NCI-H226 (cell line): ENCODE measurements around the gene DPP10.

Experiments used
- DNase-seq: peaks from one replicate; pipeline ENCODE4 v3.0.0-alpha.2; 2015

DPP10 gene

DNA sequence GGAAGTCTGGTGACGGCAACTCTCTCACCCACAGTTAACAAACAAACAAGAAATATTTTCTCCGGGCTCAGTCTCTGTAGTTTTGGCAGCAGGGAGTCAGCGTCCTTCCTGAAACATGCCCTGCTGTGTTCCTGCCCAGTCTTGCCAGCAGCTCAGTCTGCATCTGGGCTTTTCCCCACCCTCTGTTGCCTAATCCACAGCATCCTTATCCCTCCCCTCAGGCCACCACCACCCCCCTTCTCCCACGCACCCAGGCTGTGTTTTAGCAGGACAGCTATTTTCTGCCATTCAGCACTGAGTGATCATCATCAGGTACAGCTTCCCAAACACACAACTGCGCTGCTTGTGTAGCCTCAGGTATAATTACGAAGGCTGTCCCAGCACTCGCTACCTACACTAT, 168.2 kb downstream of the DPP10 start:
- no peak for DNase-seq

DNA sequence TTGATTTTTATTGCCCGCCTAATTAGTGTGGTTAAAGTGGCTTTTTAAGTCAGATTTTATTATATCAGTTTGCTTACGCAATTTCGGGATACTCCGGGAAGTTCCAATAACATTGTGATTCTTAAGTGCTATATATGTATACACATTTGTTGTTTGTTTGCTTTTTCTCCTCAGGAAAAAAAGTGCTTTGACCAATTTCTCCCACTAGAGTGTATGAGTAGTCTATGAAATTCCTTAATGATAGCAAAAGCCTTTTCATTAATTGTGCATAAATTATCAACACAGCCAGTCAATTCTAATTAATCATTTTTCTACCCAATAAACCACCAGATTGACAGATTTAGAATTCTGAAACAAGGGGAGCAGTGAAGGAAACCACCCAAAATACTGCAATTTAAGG, 172.2 kb downstream of the DPP10 start:
- no peak for DNase-seq

- no peak for DNase-seq
Observed at GRCh38 chr2:114628481-114628880, 186.0 kb downstream of the DPP10 start.

DNA sequence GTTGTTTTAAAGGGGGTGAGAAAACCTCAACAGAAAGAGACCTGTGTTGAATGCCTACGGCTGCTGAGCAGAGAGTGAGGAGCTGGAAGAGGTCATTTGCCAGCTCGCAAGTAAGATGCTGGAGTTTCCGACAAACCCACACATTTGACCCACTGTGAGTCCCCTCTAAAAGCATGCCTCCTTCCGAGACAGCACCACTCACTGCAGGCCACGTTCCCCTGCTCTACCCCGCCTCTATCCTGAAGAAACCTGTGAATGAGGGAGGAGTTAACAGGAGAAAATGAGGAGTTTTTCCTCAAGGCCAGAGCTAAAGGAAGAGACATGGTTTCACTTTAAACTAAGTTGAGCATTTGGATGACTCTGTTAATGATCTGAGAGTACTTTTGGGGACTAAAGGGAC, 188.7 kb downstream of the DPP10 start:
- no peak for DNase-seq

DNA sequence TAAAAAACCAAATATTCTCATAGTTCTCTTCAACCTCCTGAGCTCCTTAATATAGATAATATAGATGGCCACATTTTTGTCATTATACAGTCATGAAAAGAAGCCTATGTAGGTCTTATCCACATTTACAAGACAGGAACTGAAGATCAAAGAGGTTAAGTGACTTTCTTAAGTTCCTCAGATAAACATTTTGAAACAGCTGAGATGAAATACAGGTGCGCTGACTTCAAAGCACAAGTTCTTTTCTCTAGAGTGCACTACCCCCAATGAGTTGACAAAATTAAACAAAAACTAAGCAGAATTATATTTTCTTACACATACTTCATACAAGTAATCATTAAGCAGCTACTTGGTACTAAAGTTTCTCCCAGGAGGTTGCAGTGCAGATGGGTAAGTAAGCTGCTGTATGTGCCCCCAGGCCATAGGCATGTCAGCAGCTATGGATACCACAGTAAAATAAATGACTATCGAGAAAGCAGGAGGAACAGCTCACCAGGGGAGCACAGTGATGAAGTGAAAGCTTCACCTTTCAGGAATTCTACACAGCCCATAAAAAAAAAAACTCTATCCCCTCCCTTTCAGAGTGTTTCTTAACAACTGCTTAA, 199.8 kb downstream of the DPP10 start:
- no peak for DNase-seq

DNA sequence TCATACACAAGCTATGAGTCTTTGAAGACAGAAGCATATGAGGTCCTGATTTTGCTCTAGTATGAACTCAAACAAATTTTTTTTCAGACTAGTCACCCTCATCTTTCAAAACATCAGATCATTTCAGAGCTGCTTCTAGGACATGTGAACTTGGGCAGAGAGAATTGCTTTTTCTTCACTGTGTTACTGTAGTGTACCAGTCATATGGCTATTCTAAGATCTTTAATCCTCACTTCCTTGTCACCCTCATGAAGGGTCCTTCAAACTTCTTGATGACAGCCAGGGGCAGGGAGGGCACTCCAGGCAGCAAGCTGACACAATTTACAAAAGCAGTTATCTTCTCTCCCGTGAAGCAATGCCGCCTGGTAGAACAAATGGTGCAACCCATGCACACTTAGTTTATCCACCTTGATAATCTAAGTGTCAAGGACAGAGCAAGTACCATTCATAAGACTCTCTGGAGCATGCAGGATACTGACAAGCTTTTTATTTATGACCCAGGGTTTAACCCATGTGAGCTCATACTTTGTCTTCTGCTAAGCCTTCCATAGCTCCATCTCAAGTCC, 200.6 kb downstream of the DPP10 start:
- DNase-seq, result no peak

GRCh38 chr2:114651933-114652332, 209.5 kb downstream of the DPP10 start:
- DNase-seq, result no peak

DNA sequence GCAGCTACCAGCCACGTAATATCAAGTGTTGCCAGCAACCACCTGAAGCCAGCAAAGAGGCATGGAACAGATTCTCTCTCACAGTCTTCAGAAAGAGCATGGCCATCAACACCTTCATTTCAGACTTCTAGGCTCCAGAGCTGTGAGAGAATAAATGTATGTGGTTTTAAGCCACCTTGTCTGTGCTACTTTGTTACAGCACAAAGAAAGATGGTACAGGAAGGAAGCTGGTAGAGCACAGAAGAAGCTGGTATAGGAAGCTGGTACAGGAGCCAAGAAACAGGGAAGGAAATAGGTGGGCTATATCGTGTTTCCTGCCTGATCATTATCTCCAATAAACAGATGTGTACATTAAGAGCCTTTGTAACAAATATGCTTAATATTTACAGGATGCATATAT, 217.4 kb downstream of the DPP10 start:
- DNase-seq, result no peak

GRCh38 chr2:114661971-114662939, 219.8 kb downstream of the DPP10 start:
- DNase-seq, result no peak

GRCh38 chr2:114668415-114668814, 226.0 kb downstream of the DPP10 start:
- DNase-seq, result no peak

DNA sequence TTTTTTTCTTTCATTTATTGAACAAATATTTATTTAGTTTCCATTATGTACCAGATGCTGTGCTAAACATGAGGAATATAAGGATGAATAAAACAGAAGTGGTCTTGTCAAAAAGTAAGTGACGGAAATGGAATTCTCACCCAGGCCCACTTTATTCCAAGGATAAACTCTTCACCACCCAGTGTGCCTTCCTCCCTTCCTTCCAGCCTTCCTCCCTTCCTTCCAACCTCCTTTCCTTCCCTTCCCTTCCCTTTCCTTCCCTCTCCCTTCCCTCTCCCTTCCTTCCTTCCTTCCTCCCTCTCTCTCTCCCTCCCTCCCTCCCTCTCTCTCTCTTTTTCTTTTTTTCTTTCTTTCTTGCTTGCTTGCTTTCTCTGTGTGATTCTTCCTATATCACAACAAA, 240.8 kb downstream of the DPP10 start:
- no peak for DNase-seq

- DNase-seq, result no peak
Observed at GRCh38 chr2:114684403-114684802, 242.0 kb downstream of the DPP10 start.

- no peak for DNase-seq
Observed at GRCh38 chr2:114685102-114685501, 242.7 kb downstream of the DPP10 start.

GRCh38 chr2:114688241-114688640, 245.8 kb downstream of the DPP10 start:
- no peak for DNase-seq

DNA sequence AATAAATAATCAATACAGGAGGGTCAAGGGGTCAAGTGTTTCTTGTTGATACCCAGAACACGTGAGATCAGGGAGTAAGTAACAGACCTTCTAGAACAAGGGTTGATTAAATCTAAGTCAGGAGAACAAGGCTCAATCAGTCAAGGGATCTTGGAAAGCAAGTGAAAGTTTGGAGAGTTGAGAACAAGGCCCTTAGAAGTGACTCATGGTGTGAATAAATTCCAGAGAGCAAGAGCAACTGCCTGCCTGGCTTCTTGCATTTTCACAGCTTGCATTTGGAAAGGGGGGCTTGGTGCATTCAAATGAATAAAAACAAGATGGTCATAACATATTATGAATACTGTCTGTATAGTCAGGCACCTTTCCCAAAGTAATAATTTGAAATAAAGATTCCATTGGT, 256.1 kb downstream of the DPP10 start:
- DNase-seq, result no peak

GRCh38 chr2:114699423-114699944, 257.0 kb downstream of the DPP10 start:
- DNase-seq, result no peak

GRCh38 chr2:114700440-114700839, 258.0 kb downstream of the DPP10 start:
- no peak for DNase-seq

- no peak for DNase-seq
Observed at GRCh38 chr2:114709936-114710850, 267.8 kb downstream of the DPP10 start.

GRCh38 chr2:114714313-114714712, 271.9 kb downstream of the DPP10 start:
- DNase-seq, result no peak

DNA sequence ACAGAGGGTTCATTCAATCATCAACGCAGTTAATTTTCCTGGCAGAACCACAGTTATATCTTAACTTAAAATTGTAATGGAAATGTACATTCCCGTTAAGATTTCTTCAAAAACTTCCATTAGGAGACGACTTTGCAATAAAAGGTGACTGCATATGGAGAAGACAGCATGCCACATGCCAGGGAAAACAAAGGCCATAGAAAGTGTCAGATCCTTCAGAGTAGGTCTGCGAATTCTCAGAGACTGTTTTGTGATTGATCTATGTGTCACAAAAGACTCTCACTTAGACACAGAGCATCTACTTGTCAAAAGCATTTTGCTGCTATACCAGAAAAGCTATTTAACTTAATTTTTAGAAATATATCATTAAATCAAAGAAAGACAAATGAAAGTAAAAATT, 274.6 kb downstream of the DPP10 start:
- no peak for DNase-seq

DNA sequence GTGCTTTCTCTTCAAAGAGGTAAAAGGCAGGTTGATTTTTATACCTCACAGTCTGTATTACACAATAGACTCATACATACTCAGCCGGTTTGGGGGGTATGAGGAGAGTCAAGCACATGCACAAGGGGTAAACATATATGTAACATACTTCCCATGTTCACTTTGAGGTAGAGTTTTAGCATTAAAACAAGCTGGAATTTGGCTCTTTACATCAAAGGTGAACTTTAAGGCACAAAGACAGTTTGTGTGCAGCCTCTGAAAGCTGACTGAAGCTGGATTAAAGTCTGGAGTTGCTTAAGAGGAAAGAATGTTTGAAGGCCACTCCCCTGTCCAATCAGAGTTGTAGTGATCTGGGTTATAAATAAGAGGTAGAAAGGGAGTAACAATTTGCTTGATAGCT, 282.0 kb downstream of the DPP10 start:
- no peak for DNase-seq

DNA sequence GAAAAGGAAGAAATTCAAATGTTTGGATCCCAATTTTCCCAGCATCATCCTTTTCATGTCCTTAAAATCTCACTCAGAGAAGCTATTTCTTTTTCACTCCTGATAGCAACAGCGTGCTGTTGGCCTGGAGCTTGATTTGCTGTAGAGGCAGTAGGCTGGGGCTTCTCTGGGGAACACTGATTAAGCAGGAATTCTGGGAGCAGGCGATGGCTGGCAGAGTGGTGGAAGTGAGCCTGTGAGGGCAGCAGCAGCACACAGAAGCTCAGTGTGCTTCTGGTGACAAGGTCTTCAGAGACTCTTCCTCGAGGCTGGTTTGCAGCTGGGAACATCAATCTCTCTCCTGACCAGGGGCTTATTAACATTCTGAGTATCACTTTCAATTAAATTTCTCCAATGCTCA, 284.6 kb downstream of the DPP10 start:
- DNase-seq, result no peak

GRCh38 chr2:114728372-114728771, 285.9 kb downstream of the DPP10 start:
- no peak for DNase-seq
